OCI-M2 (cell line): Measurements from ENCODE around the gene RER1.
"Not testable (repeated sequence)": the region's sequence is repeated elsewhere in the genome, so short reads cannot be mapped to it uniquely, and the experiment has no call there.

Experiments used
- DNase-seq: peaks from one replicate; lab custom pipeline; 2025; ENCODE audit not compliant: unreplicated experiment; lab: John Stamatoyannopoulos, UW

RER1 gene

GRCh38 chr1:2422523-2422922 lies 30.9 kb downstream of the RER1 start:
- DNase-seq, result no peak

GRCh38 chr1:2425892-2426291 lies 34.3 kb downstream of the RER1 start:
- no peak for DNase-seq

GRCh38 chr1:2426540-2426939 lies 34.9 kb downstream of the RER1 start:
- no peak for DNase-seq

GRCh38 chr1:2427051-2427450 lies 35.4 kb downstream of the RER1 start:
- no peak for DNase-seq

GRCh38 chr1:2427976-2428375 lies 36.3 kb downstream of the RER1 start:
- DNase-seq, result no peak

- no peak for DNase-seq
These were observed 36.8 kb downstream of the RER1 start for GRCh38 chr1:2428490-2428889.

- no peak for DNase-seq
These were observed 38.3 kb downstream of the RER1 start for GRCh38 chr1:2429780-2430591.

GRCh38 chr1:2430592-2430973 lies 38.9 kb downstream of the RER1 start:
- DNase-seq, result no peak

- DNase-seq, result no peak
These were observed 39.5 kb downstream of the RER1 start for GRCh38 chr1:2431103-2431502.

- no peak for DNase-seq
These were observed 39.9 kb downstream of the RER1 start for GRCh38 chr1:2431518-2431917.

GRCh38 chr1:2432441-2432844 lies 40.8 kb downstream of the RER1 start:
- no peak for DNase-seq

- no peak for DNase-seq
These were observed 41.6 kb downstream of the RER1 start for GRCh38 chr1:2433196-2433595.

GRCh38 chr1:2433936-2434655 lies 42.5 kb downstream of the RER1 start:
- no peak for DNase-seq

GRCh38 chr1:2435091-2435490 lies 43.5 kb downstream of the RER1 start:
- DNase-seq, result no peak

GRCh38 chr1:2435746-2436355 lies 44.2 kb downstream of the RER1 start:
- DNase-seq, result no peak

GRCh38 chr1:2436876-2437275 lies 45.2 kb downstream of the RER1 start:
- DNase-seq, result no peak

GRCh38 chr1:2437617-2438016 lies 46.0 kb downstream of the RER1 start:
- no peak for DNase-seq

- no peak for DNase-seq
These were observed 46.4 kb downstream of the RER1 start for GRCh38 chr1:2438038-2438437.

- no peak for DNase-seq
These were observed 47.0 kb downstream of the RER1 start for GRCh38 chr1:2438641-2439040.

GRCh38 chr1:2439369-2439768 lies 47.7 kb downstream of the RER1 start:
- DNase-seq, result no peak

GRCh38 chr1:2440346-2440745 lies 48.7 kb downstream of the RER1 start:
- DNase-seq, result not testable (repeated sequence)

GRCh38 chr1:2441746-2442145 lies 50.1 kb downstream of the RER1 start:
- no peak for DNase-seq
